ENCODE measurements around the gene AQP7.
"Not testable (repeated sequence)": the region's sequence is repeated elsewhere in the genome, so short reads cannot be mapped to it uniquely, and the experiment has no call there.

Gene AQP7

DNA sequence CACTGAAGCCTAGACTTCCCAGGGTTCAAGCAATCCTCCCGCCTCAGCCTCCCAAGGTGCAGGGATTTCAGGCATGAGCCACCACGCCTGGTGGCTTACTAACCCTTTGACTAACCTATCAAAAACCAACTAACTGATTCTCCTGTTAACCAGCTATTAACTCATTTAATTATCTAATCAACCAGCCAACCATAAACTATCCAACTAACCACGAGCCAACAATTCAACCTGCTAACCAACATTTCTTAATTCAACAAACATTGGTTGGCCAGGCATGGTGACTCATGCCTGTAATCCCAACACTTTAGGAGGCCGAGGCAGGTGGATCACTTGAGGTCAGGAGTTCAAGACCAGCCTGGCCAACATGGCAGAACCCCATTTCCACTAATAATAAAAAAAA is 3.3 kb downstream of the AQP7 start:
- DNase-seq (ENCODE audit: low spot score); FAIRE-seq: not testable (repeated sequence)

DNA sequence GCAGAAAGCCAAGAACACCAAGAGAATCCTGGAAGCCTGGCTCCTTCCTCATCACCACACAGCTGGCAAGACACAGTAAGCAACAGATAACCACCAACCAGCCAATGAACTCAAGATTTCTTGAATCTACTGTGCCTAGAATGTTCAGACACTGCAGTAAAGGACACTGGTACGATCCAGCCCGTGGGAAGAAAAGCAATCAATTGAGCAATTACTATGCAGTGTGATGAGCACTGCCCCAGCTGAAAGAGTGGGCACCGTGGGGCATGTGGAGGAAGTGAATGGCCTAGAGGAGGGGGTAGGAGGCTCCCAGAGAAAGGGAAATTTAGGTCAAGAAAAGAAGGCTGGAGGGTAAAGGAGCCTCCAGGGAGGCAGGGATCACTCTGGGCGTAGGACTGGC is 4.6 kb downstream of the AQP7 start:
- DNase-seq (ENCODE audit: low spot score); FAIRE-seq: not testable (repeated sequence)

DNA sequence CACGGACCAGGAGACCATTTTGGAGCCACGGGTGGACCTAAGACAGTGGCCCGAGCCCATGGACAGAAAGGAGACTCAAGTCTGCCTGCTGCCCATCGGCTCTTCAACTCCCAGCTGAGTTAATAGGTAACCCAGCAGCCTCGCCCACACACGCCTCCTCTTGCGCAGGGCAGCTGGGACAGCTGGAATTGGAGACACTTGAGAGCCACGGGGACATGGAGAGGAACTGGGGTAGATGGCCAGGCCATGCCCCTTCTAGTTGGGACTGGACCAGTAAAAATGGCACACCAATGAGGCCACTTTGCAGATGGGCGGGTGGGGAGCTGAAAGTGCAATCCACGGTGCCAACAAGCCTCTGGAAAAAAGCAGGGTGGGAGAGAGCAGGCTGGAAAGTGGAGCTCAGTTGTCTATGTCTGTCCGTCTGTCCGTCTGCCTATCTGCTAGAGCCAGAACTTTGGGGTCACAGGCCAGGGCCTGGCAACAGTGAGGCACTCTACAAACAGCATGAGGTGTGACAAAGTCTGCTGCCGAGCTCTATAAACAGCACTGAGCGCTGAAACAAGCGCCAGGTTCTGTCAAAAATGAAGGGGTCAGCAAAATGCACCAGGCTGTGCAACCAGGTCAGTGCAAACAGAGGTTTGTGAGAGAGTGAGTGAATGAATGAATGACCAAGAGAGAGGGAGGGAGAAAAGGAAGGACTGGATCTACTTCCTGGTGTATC is 7.0 kb downstream of the AQP7 start:
- FAIRE-seq; DNase-seq (ENCODE audit: low spot score): not testable (repeated sequence)

DNA sequence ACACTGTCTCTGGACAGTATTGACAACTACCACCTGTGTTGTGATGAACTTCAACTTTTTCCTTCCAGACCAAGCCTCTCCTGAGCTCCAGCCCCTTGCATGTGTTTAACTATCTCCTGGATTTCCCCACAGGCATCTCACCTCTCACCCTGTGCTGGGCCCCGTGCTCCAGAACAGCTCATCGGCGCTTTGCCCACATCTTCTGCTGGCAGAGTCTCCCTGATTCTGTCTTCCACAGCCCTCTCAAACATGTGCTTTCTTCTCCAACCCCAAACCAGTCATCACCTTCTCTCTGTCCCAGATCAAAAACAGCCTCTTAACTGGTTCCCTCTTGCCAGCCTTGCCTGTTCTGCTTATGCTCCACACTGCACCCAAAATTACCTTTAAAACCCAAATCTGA is 8.4 kb downstream of the AQP7 start:
- not testable (repeated sequence) for DNase-seq (ENCODE audit: low spot score); FAIRE-seq

DNA sequence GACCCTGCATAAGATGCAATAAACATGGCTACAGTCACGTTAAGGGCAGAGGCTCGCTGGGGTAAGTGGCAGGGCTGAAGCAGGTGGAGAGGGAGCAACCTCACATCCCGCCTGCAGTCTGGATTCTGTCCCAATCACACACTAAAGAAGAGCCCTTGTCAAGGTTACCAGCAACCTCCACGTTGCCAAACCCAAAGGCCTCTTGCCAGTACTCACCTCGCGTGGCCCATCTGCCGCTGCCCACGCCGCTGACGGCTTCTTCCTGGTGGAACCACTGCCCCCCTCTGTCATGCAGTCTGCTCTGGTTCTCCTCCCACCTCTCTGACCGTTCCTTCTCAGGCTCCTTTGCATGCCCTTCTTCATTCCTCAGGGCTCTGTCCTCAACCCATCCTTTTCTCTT is 8.8 kb downstream of the AQP7 start:
- DNase-seq (ENCODE audit: low spot score) = no peak
- FAIRE-seq = no peak

DNA sequence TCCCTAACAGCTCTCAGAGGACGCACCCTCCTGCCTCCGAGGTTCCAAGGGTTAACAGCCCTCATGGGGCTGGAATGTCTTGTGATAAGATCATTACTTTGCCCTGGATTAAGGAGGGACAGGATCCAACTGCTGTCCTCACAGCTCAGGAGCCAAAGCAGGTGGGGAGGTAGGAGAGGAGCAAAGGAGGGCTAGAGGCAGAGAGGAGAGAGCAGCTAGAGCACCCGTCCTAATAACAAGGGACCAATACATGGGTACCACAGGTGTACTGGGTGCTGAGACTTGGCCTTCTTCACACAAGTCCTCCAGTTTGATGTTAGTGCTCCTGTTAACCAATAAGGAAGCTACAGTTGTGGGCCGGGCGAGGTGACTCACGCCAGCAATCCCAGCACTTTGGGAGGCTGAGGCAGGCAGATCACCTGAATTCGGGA is 9.8 kb downstream of the AQP7 start:
- not testable (repeated sequence) for FAIRE-seq; DNase-seq (ENCODE audit: low spot score)

DNA sequence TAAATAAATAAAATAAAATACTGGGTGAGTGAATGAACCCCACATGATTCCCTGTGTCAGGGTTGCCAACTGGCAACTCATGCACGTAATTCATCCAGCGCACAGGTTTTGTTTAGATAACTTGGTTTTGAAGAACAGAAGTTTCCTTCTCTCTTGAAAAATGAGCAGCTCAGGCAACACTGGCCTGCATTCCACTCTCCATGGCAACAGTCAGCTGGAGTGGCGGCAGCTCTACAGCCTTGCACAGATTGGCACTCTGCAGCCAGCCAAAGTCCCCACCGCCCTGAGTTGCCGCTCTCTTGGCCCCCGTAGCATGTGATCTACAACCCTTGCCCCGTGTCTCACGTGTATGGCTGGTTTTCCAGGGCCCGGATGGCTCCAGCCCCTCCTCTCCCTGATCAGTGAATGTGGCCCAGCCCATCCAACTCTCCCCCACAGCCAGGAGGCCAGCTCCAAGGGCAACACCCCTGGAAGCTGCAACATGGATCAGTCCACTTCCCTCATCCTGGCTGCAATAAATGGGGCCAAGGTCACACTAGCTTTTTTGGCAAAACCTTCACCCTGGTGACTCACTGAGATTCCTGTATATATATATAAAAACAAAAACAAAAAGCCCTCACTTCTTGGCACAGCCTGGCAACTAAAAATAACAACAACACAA is 11.1 kb downstream of the AQP7 start:
- peak; percentile 14 for DNase-seq (ENCODE audit: low spot score)
- FAIRE-seq = not testable (repeated sequence)

DNA sequence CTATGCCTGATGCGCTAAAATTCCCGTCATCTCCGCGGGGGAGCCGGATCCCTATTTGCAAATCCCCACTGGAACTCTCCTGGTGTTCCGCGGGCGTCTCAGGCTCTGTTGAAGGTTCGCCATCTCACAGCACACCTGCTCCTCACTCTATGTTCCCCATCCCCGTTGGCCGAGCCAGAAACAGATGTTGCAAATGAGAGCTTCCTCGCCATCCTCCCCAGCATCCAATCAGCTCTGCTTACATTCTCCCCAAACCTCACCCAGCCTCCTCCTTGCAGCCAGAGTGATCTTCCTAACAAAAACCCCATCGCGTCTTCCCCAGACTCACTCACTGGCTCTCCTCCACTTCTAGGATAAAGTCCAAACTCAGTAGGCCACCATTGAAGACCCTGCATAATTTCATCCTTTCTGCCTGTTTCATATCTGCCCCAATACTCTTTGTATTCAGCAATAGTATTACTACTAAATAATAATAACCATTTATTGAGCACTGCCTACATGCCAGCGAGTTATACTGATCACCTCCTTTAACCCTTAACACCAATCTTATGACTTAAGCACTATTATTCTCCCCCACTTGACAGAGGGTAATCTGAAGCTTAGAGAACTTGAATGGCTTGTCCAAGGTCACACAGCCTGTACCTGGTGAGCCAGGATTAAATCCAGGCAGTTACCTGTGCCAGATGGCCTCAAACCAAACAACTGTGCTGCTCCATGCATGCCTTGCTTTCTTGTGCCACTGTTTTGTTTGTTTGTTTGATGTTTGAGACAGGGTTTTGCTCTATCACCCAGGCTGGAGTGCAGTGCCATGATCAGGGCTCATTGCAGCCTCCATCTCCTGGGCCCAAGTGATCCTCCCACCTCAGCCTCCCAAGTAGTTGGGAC is 14.0 kb downstream of the AQP7 start:
- DNase-seq (ENCODE audit: low spot score) (no peak), FAIRE-seq (no peak)

DNA sequence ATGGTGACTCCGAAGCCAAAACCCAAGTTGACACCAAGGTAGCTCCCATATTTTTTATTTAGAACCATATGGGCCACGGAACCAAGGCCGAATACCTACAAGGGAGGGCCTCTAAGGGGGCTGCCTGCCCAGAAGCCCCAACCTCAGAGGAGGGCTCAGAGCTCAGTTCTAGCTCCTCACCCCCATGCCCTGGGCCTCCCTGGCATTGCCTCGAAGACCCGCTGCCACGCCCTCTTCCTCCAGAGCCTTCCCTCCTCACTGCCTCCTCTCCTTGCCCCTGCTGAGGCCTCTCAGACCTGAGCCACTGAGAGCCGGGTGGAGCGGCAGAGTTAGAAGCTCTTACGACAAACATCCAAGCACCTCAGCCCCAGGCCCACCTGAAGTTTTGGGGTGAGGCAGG is 15.4 kb downstream of the AQP7 start:
- FAIRE-seq; DNase-seq (ENCODE audit: low spot score): not testable (repeated sequence)

DNA sequence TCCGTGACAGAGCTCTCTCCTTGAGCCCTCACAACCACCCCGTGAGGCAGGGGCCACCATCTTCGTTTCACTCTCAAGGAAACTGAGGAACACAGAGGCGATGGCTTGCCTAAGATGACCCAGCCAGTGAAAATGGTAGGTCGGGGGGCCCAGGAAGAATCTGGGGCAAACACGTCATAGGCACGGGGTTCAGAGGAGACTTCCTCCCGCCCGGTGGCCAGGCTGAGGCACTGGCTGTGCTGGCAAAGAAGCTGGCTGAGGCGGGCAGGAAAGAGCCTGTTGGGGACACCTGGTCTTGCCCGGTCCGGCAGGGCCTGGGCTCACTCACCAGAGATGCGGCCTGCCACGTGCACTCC is 15.7 kb downstream of the AQP7 start:
- not testable (repeated sequence) for DNase-seq (ENCODE audit: low spot score); FAIRE-seq

DNA sequence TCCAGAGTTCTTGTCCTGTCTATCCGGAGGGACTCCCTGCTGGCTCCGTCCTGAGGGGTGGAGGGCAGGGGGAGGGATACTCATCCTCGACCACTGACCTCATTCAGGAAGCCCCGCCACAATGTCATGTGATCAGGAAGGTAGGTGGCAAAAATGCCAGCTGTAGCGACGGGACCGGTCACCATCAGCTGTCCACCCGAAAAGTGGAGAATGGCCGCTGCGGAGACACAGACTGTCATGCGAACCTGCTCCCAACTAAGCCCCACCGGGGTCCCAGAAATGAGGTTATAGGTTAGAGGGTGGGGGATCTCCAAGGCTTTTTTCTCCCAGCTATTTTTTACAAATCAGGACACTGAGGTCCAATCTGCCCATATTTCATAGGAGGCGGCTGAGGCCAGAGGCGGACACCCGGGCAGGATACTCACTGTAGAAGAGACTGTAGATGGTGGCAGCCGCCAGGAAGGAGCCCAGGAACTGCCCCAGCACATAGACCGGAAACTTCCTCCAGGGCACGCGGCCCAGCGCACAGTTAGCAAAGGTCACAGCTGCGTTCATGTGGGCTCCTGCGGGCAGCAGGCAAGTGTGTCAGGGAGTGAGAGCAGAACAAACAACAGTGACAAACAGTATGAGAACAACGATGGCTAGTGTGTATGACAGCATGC is 16.3 kb downstream of the AQP7 start:
- DNase-seq (ENCODE audit: low spot score); FAIRE-seq: not testable (repeated sequence)

DNA sequence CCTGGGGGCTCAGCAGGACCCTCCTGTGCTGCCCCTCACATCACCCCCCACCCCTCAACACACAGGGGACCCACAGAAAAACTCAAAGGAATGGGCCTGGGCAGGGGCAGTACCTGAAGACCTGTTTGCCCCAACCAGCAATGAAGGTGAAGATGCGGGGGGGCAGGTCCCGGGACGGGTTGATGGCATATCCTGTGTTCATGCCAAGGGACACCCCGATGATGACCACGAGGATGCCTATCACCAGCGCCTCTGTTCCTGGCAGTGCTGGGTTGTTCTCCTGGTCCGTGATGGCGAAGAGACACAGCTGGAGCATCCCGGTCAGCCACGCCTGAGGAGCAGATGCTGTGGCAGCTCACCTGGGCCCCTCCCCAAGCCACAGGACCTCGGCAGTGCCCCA is 16.8 kb downstream of the AQP7 start:
- FAIRE-seq; DNase-seq (ENCODE audit: low spot score): not testable (repeated sequence)

DNA sequence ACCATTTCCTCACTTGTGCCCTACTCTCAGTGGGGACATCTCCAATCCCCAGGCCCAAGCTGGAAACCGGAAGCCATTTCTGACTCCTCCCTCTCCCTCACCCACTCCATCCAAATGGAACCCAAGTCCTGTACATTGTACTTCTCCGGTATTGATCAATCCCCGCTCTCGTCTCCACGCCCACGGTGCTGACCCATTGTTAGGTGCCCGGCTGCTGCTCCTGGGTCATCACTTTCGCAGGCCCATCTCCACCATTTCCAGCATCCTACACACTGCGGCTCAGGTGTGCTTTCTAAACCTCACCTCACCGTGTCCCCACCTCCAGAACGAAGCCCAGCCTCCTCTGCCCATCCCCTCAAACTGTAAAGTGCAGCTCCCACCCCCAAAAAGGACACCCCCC is 19.0 kb downstream of the AQP7 start:
- not testable (repeated sequence) for DNase-seq (ENCODE audit: low spot score); FAIRE-seq

DNA sequence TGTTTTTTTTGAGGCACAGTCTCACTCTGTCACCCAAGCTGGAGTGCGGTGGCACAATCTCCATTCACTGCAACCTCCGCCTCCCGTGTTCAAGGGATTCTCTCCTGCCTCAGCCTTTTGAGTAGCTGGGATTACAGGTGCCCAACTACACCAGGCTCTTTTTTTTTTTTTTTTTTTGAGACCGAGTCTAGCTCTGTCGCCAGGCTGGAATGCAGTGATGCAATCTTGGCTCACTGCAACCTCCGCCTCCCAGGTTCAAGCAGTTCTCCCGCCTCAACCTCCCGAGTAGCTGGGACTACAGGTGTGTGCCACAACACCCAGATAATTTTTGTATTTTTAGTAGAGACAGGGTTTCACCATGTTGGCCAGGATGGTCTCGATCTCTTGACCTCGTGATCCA is 20.0 kb downstream of the AQP7 start:
- FAIRE-seq = not testable (repeated sequence)

DNA sequence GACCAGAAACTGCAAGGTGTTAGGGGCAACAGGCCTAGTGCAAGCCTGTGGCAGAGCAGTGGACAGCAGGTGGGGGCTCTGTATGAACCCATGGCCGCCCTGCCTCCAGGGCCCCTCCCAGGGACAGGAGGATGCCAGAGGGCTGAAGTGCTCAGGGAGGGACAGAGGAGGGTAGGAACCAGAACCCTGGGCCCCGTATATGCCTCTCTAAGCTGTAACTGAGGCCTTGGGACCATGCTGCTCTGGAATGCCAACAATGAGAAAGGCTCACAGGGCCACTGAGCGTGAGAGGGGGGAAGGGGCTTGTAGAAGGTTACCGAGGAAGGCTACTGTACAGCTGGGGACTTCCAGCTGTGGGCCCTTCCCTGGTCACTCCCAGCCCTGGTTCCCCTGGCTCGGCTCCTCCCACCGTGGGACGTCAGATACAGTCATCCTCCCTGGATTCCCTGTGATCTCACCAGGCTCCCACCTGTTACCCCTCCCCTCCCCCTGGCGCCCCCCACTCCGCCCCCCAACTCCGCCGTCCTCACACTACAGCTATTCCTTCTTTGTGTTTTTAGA is 21.1 kb downstream of the AQP7 start:
- no peak for FAIRE-seq

More for the DNA sequence above, 20.0 kb downstream of the AQP7 start:
- not testable (repeated sequence) for DNase-seq (ENCODE audit: low spot score)

DNA sequence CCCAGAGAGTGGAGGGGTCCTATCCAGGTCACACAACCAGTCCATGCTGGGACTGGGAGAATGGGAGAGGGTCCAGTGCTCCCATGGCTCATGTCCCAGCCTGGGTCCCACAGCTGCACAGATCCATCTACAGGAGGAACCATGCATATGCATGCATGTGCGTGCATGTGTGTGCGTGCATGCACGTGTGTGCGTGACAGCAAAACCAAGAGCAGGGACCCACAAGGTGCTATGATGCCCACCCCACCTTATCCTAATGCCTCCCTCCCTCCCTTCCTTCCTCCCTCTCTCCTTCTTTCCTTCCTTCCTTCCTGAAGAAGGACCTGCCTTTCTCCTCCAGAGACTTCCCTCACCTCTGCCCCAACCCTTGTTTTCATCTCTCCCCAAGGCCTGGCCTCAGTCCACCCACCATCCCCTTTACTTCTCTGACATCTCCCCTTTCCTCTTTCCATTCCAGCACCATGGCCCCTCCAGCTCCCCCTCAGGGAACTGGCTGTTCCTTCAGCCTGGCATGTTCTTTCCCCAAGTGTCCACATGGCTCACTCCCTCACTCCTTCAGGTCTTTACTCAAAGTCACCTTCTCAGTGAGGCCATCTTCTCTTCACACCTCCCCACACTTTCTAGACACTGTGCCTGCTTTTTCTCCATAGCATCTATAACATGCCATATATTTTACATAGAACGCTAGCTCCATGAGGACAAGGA is 21.8 kb downstream of the AQP7 start:
- no peak for FAIRE-seq
- DNase-seq (ENCODE audit: low spot score) = no peak

More for the DNA sequence above, 21.1 kb downstream of the AQP7 start:
- no peak for DNase-seq (ENCODE audit: low spot score)

DNA sequence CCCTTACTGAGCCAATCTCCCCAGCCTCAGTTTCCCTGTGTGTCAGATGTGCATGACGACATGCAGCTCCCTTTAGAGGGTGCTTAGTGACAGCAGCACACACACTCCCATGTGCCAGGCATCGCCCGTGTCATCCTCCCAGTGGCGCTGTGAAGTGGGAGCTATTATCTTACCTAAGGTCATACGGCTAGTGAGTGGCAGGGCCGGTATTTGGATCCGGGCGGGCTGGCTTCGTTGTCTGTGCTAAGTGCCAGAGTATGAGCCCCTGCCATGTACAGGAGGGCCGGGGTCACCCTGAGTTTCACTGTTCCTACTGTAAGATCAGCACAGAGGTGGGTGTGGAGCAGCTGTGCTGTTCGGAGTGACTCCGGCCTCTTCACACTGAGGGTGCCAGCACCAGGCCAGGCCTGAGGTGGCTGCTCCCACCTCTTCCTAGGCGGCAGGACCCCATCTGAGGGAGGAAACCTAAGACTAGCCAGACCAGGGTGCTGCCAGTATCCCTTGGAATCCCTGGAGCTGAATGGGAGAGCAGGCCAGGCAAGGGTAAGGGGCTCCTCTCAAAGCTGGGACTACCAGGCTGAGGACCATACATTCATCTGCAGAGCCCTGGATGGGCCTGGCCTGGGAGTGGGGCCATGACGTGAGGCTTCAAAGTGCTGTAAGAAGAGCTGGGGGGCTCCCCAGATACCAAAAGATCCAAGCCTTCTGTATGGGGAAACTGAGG is 22.5 kb downstream of the AQP7 start:
- DNase-seq (ENCODE audit: low spot score) (no peak), FAIRE-seq (no peak)

DNA sequence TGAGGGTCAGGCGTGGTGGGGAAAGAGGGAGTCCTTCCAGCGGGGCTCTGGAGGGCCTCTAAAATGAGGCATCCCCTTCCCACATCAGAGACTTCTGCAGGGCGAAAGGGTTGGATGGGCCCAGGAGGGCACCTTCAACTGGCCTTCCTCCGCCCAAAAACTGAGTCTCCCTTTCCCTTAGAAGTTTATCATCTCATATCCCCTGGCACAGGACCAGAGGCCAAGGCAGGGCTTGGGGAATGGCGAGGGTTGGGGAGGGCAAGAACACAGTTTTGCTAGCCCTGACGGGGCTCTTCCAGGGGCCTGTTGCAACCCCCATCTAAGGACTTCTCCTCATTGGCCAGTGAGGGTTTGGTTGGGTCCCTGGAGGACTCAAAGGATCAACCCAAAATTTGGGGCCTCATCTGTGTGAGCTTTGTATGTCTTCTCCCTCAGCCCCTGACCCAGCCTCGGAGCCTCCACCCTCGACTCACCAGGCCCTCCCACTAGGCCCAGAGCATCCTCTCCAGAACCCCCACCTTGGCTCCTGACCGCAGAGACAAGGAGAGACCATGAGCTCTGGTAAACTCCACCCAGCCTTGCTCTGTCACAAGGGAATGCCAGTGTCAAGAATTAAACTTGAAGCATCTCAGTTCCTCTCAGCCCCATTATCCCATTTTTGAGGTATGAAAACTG is 24.1 kb downstream of the AQP7 start:
- FAIRE-seq (no peak), DNase-seq (ENCODE audit: low spot score) (no peak)

DNA sequence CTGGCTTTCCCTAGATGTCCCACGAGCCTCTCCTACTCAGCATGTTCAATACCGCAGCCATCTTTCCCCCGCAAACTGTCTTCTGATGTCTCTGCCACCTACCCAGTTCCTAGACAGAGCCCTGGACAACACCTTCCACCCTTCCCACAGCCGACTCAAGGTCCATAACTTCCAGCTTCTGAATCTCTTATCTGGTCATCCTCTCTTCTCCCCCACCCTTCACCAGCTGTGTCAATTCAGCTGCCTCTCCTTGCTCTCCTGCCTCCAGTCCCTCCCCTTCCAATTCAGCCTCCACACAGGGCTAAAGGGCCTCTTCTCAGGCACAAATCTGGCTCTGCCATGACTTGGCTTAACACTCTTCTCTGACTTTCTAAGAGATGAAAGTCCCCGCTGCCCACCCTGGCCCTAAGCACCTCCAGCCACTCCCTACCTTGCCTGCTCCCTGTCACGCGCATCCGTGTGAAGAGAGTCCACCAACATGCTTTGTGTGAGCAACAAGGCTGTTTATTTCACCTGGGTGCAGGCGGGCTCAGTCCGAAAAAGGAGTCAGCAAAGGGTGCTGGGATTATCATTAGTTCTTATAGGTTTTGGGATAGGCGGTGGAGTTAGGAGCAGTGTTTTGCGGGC is 25.2 kb downstream of the AQP7 start:
- DNase-seq (ENCODE audit: low spot score) (no peak), FAIRE-seq (no peak)
